SK-N-SH (cell line): ENCODE data around the gene ARHGEF12. TPM values are rescaled to one million over a fixed set of nuclear protein-coding genes. Genes with fewer than 3 reads are reported as not detected.

Experiments used
- CTCF ChIA-PET: fragments of 300-600, 350-600 bp; formaldehyde crosslinking; extraction: SDS; loops from one replicate; lab custom pipeline; 2021; lab: Yijun Ruan, JAX
- POLR2A ChIA-PET: fragments of 350-600 bp; sonication (Branson Sonifier 250); formaldehyde crosslinking; extraction: SDS; loops from one replicate; lab custom pipeline; 2020; ENCODE audit warnings: antibody characterized with exemption, inconsistent platforms; lab: Yijun Ruan, JAX
- DNase-seq: peaks from one replicate; pipeline ENCODE4 v3.0.0; 2012
- H2AFZ ChIP-seq: fragments of 200-600 bp; sonication (generic); 2 replicates; pipeline ENCODE4 v1.8.1; 2016; ENCODE audit warnings: antibody characterized with exemption, mild to moderate bottlenecking, low read depth
- H3F3A ChIP-seq: fragments of 200-600 bp; sonication (generic); replicated peaks from 2 replicates; pipeline ENCODE3; 2016; ENCODE audit warnings: antibody characterized with exemption, mild to moderate bottlenecking; ENCODE audit not compliant: insufficient read depth
- H3K27ac ChIP-seq, 2 experiments: fragments of 200-500 bp in 1 of 2; fragments of 200-600 bp in 1 of 2; sonication (Bioruptor generic) in 1 of 2; sonication (generic), shearing (Covaris generic) in 1 of 2; 2 replicates each; pipeline versions ENCODE4 v1.5.1 to v1.6.1; 2014 to 2016; ENCODE audit warnings: low read depth in 2 of 2, inconsistent platforms in 1 of 2, low read length in 1 of 2, mild to moderate bottlenecking in 1 of 2, mixed read lengths in 1 of 2
- H3K27me3 ChIP-seq: fragments of 200-600 bp; sonication (generic), shearing (Covaris generic); 2 replicates; pipeline ENCODE4 v1.6.1; 2016; ENCODE audit warnings: mixed run types; ENCODE audit not compliant: insufficient read depth
- H3K36me3 ChIP-seq, 2 experiments: fragments of 200-500 bp in 1 of 2; fragments of 200-600 bp in 1 of 2; sonication (Bioruptor generic) in 1 of 2; sonication (generic) in 1 of 2; replicated peaks in 1 of 2; 2 replicates each; pipeline versions ENCODE3 to v1.5.1; 2014 to 2016; ENCODE audit warnings: low read length in 1 of 2, mild to moderate bottlenecking in 1 of 2; ENCODE audit not compliant: insufficient read depth in 2 of 2, control insufficient read depth in 1 of 2
- H3K4me1 ChIP-seq, 2 experiments: fragments of 200-500 bp in 1 of 2; fragments of 200-600 bp in 1 of 2; sonication (Bioruptor generic) in 1 of 2; sonication (generic), shearing (Covaris generic) in 1 of 2; 2 replicates each; pipeline versions ENCODE4 v1.5.1 to v1.6.1; 2014 to 2016; ENCODE audit warnings: low read depth in 1 of 2, low read length in 1 of 2, mixed run types in 1 of 2; ENCODE audit not compliant: insufficient read depth in 2 of 2, control insufficient read depth in 1 of 2
- H3K4me2 ChIP-seq: fragments of 200-600 bp; sonication (generic), shearing (Covaris generic); 2 replicates; pipeline ENCODE4 v1.6.1; 2017; ENCODE audit warnings: mixed run types
- H3K4me3 ChIP-seq, 2 experiments: fragments of 200-500 bp in 1 of 2; fragments of 200-600 bp in 1 of 2; sonication (Bioruptor generic) in 1 of 2; sonication (generic), shearing (Covaris generic) in 1 of 2; 2 replicates each; pipeline versions ENCODE4 v1.5.1 to v1.8.1; 2014 to 2016; ENCODE audit warnings: low read depth in 2 of 2, inconsistent platforms in 1 of 2, low read length in 1 of 2, mild to moderate bottlenecking in 1 of 2, mixed read lengths in 1 of 2, moderate library complexity in 1 of 2
- H3K79me2 ChIP-seq: fragments of 200-600 bp; sonication (generic); 2 replicates; pipeline ENCODE4 v1.8.1; 2017; ENCODE audit warnings: mild to moderate bottlenecking; ENCODE audit not compliant: insufficient read depth
- H3K9ac ChIP-seq: fragments of 200-600 bp; sonication (generic); 2 replicates; pipeline ENCODE4 v1.6.1; 2017; ENCODE audit warnings: mixed run types
- H3K9me2 ChIP-seq: fragments of 200-600 bp; sonication (generic); 2 replicates; pipeline ENCODE4 v1.6.1; 2017; ENCODE audit warnings: mixed run types
- H3K9me3 ChIP-seq: fragments of 200-600 bp; sonication (generic); 2 replicates; pipeline ENCODE4 v1.6.1; 2017; ENCODE audit warnings: mixed run types, mild to moderate bottlenecking, moderate library complexity
- H4K20me1 ChIP-seq: fragments of 200-600 bp; sonication (generic); 2 replicates; pipeline ENCODE4 v1.6.1; 2017; ENCODE audit warnings: mild to moderate bottlenecking, mixed run types; ENCODE audit not compliant: insufficient read depth
- EP300 ChIP-seq, 2 experiments: IDR thresholded peaks; 2 replicates each; pipeline versions ENCODE4 v1.4.0 to v1.6.1; 2012; ENCODE audit warnings: borderline replicate concordance in 1 of 2, low read depth in 1 of 2, low read length in 1 of 2
- FOSL2 ChIP-seq: IDR thresholded peaks from 2 replicates; pipeline ENCODE4 v1.4.0; 2012; ENCODE audit warnings: low read depth, mild to moderate bottlenecking, moderate library complexity, borderline replicate concordance
- GATA2 ChIP-seq: sonication (generic); formaldehyde crosslinking; IDR thresholded peaks from 2 replicates; pipeline ENCODE4 v1.5.0; 2020; ENCODE audit warnings: mild to moderate bottlenecking, missing genetic modification reagents
- IRF3 ChIP-seq: fragments of 150-350 bp; IDR thresholded peaks from 2 replicates; pipeline ENCODE4 v1.6.1; 2016; ENCODE audit warnings: mild to moderate bottlenecking, low read depth, low read length
- MXI1 ChIP-seq: IDR thresholded peaks from 2 replicates; pipeline ENCODE4 v1.6.1; 2012; ENCODE audit warnings: mild to moderate bottlenecking, low read depth, low read length, improper control_type of control experiment
- POLR2AphosphoS5 ChIP-seq: IDR thresholded peaks from 2 replicates; pipeline ENCODE4 v1.6.1; 2012; ENCODE audit warnings: low read depth, low read length
- RCOR1 ChIP-seq: fragments of 150-350 bp; IDR thresholded peaks from 2 replicates; pipeline ENCODE4 v1.6.1; 2017; ENCODE audit warnings: antibody characterized with exemption, low read length
- RFX5 ChIP-seq: IDR thresholded peaks from 2 replicates; pipeline ENCODE4 v1.6.1; 2012; ENCODE audit warnings: mild to moderate bottlenecking, improper control_type of control experiment, low read length
- TAF1 ChIP-seq: IDR thresholded peaks from 2 replicates; pipeline ENCODE4 v1.6.1; 2012; ENCODE audit warnings: low read depth, mild to moderate bottlenecking, low read length, moderate library complexity, borderline replicate concordance
- TEAD4 ChIP-seq: IDR thresholded peaks from 2 replicates; pipeline ENCODE4 v1.4.0; 2012; ENCODE audit warnings: mild to moderate bottlenecking, borderline replicate concordance; ENCODE audit not compliant: insufficient read depth
- YY1 ChIP-seq: IDR thresholded peaks from 2 replicates; pipeline ENCODE4 v1.4.0; 2012; ENCODE audit warnings: low read depth, mild to moderate bottlenecking
- WGBS: methylation state at CpG from one replicate; pipeline ENCODE4 v1.1.6; 2017; ENCODE audit warnings: low lambda C conversion rate; 5-methylcytosine and 5-hydroxymethylcytosine counted together
- polyA plus RNA-seq, 3 experiments: library from polyadenylated mRNA; depleted of rRNA; stranded (reverse); fragments of >200 nt; gene quantifications; 2 replicates each; pipeline ENCODE4 v1.2.3, GENCODE V29; 2012
- TF ChIP-seq, protein P1 (sequence below): IDR thresholded peaks from 2 replicates; pipeline ENCODE4 v1.4.0; 2012; ENCODE audit warnings: low read depth, borderline replicate concordance
- TF ChIP-seq, protein P2 (sequence below): IDR thresholded peaks from 2 replicates; pipeline ENCODE4 v1.4.0; 2012; ENCODE audit warnings: low read depth

ARHGEF12 gene
- polyA plus RNA-seq, 1 of the 3 experiments (the other 2 are of a cell fraction), result 12.3 TPM

- TF ChIP-seq RFX5 (no peak), YY1 (no peak)
- TF ChIP-seq, protein P1, sequence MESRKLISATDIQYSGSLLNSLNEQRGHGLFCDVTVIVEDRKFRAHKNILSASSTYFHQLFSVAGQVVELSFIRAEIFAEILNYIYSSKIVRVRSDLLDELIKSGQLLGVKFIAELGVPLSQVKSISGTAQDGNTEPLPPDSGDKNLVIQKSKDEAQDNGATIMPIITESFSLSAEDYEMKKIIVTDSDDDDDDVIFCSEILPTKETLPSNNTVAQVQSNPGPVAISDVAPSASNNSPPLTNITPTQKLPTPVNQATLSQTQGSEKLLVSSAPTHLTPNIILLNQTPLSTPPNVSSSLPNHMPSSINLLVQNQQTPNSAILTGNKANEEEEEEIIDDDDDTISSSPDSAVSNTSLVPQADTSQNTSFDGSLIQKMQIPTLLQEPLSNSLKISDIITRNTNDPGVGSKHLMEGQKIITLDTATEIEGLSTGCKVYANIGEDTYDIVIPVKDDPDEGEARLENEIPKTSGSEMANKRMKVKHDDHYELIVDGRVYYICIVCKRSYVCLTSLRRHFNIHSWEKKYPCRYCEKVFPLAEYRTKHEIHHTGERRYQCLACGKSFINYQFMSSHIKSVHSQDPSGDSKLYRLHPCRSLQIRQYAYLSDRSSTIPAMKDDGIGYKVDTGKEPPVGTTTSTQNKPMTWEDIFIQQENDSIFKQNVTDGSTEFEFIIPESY, result no peak
- TF ChIP-seq, all 33 proteins: peak for 0
- H3K27me3 ChIP-seq, result peaks cover 10% of the 10 kb centered on the region
- H4K20me1 ChIP-seq, result no peaks in the 10 kb centered on the region
- no peak for DNase-seq
- no peaks in the 10 kb centered on the region for H3K9me2 ChIP-seq
- H3K79me2 ChIP-seq, result no peaks in the 10 kb centered on the region
- no peak overlapping the region for H3K9ac ChIP-seq
- no peak overlapping the region for H3K4me3 ChIP-seq
- WGBS, result 84% methylated on average over 6 of the region's 6 CpGs
- H3K9me3 ChIP-seq, result no peaks in the 10 kb centered on the region
- no peaks in the 10 kb centered on the region for H3K36me3 ChIP-seq
- H3K4me2 ChIP-seq, result no peak overlapping the region
- H3F3A ChIP-seq, result no peaks in the 10 kb centered on the region
- ChIA-PET POLR2A (interaction anchor here (0.6 kb wide), 1 partner anchor 331 kb away, joined by 5 read pairs; no protein-coding TSS in a partner anchor), CTCF (interaction anchor here (0.8 to 2.3 kb wide), 4 partner anchors 9 to 18 kb away, joined by 3 to 11 read pairs (median 7); partner anchors contain the start of gene GRIK4)
- peaks cover 0 to 10% of the 10 kb centered on the region in 2 experiments; a peak in 1 of 4 replicates for H3K4me1 ChIP-seq
- H3K27ac ChIP-seq, result no peak overlapping the region
- no peak overlapping the region for H2AFZ ChIP-seq
These were observed 193.7 kb downstream of the ARHGEF12 start for GRCh38 chr11:120529911-120530310.

GRCh38 chr11:120532082-120532831 lies 196.0 kb downstream of the ARHGEF12 start:
- H3F3A ChIP-seq, result no peaks in the 10 kb centered on the region
- no peaks in the 10 kb centered on the region for H3K36me3 ChIP-seq
- ChIA-PET POLR2A (no interaction called here), CTCF (interaction anchor here (1.3 to 1.6 kb wide), 3 partner anchors 153 to 662 kb away, joined by 3 to 5 read pairs (median 4); no protein-coding TSS in a partner anchor)
- H4K20me1 ChIP-seq, result no peaks in the 10 kb centered on the region
- TF ChIP-seq TEAD4, result no peak
- TF ChIP-seq, protein P2, sequence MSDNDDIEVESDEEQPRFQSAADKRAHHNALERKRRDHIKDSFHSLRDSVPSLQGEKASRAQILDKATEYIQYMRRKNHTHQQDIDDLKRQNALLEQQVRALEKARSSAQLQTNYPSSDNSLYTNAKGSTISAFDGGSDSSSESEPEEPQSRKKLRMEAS, result no peak
- TF ChIP-seq IRF3, result no peak
- TF ChIP-seq RCOR1, result no peak
- TF ChIP-seq MXI1, result no peak
- TF ChIP-seq FOSL2, result no peak
- TF ChIP-seq RFX5, result no peak
- no peak for TF ChIP-seq EP300 (IDR thresholded peaks at IDR 0.05; ENCODE audit: borderline replicate concordance in 1 of 2, low read depth in 1 of 2, low read length in 1 of 2)
- no peak for TF ChIP-seq POLR2AphosphoS5
- no peak for TF ChIP-seq TAF1
- TF ChIP-seq GATA2 (CRISPR knock-in tag), result no peak
- H3K4me3 ChIP-seq, result no peak overlapping the region
- no peak overlapping the region for H3K4me2 ChIP-seq
- no peak for DNase-seq
- 75% methylated on average over 15 of the region's 16 CpGs for WGBS
- H3K79me2 ChIP-seq, result no peaks in the 10 kb centered on the region
- peaks cover 10% of the 10 kb centered on the region for H3K27me3 ChIP-seq
- no peak overlapping the region for H3K27ac ChIP-seq
- no peak overlapping the region for H3K9ac ChIP-seq
- peaks cover 0 to 6% of the 10 kb centered on the region in 2 experiments; a peak in 1 of 4 replicates for H3K4me1 ChIP-seq
- H3K9me3 ChIP-seq, result no peaks in the 10 kb centered on the region
- no peak overlapping the region for H2AFZ ChIP-seq
- H3K9me2 ChIP-seq, result no peaks in the 10 kb centered on the region
